ENCODE results near the gene PCSK1. TPM values are rescaled to one million over a fixed set of nuclear protein-coding genes. Genes with fewer than 3 reads are reported as not detected.

Gene PCSK1
- total RNA-seq (2022; extraction: Qiagen RNA extraction), result 0.32 to 0.45 TPM (median 0.35 TPM) in 5 replicates

GRCh38 chr5:96433066-96433447 lies at the start of gene PCSK1:
Gene PCSK1, minus strand, starts transcription at chr5:96433248. Its CDS starts 206 bp downstream, at chr5:96433042.

Other genes with a start within 250 kb of the PCSK1 start
- gene CAST, start 229.1 kb upstream of the PCSK1 start, total RNA-seq (2022; extraction: Qiagen RNA extraction), result 134 to 199 TPM (median 174 TPM) in 5 replicates